Right lobe of liver (tissue), 4 donors: ENCODE results near the gene CLCNKB.

ENCODE experiments used
- CTCF ChIP-seq, 4 donors: fragments of 200-600 bp in 3 of 4; fragments of 450-650 bp in 1 of 4; IDR thresholded peaks; one replicate each; pipeline versions ENCODE4 v1.5.1 to v1.8.0; 2016 to 2022; ENCODE audit warnings: antibody characterized with exemption in 4 of 4, mild to moderate bottlenecking in 2 of 4
- POLR2A ChIP-seq: fragments of 450-650 bp; IDR thresholded peaks from one replicate; pipeline ENCODE4 v1.6.1; 2017; ENCODE audit warnings: antibody characterized with exemption, mild to moderate bottlenecking
- donor health status: DM: no; HTN: no; CAD: no.
- donor health status: DM: no; HTN: no; CAD: no.
- donor health status: DM: no; HTN: yes; CAD: no.

- no peak for TF ChIP-seq CTCF (IDR thresholded peaks at IDR 0.05)
- TF ChIP-seq POLR2A, result no peak
Measured at GRCh38 chr1:16031551-16031950, 12.0 kb upstream of the CLCNKB start.
